Neural cell (in vitro differentiated cells): ENCODE measurements around the gene MYCBP.

Source experiments
- EP300 ChIP-seq: fragments of 450-650 bp; conservative IDR thresholded peaks from 2 replicates; pipeline ENCODE4 v1.6.1; 2014; ENCODE audit warnings: antibody characterized with exemption, mild to moderate bottlenecking, moderate library complexity; ENCODE audit not compliant: poor library complexity, severe bottlenecking
- EZH2 ChIP-seq: fragments of 200-600, 300-800 bp; shearing (Covaris generic), sonication (generic); IDR thresholded peaks from 2 replicates; pipeline ENCODE4 v1.6.1; 2014; ENCODE audit warnings: antibody characterized with exemption, low read length, borderline replicate concordance, mild to moderate bottlenecking; ENCODE audit not compliant: insufficient read depth, poor library complexity, severe bottlenecking
- POLR2AphosphoS5 ChIP-seq: IDR thresholded peaks from 2 replicates; pipeline ENCODE4 v1.6.1; 2012
- RAD21 ChIP-seq: fragments of 450-650 bp; conservative IDR thresholded peaks from 2 replicates; pipeline ENCODE4 v1.6.1; 2014; ENCODE audit warnings: antibody characterized with exemption, mild to moderate bottlenecking, moderate library complexity
- TAF1 ChIP-seq: IDR thresholded peaks from 2 replicates; pipeline ENCODE4 v1.6.1; 2012; ENCODE audit warnings: low read depth
- TF ChIP-seq, protein P1 (sequence below): fragments of 450-650 bp; IDR thresholded peaks from 2 replicates; pipeline ENCODE4 v1.5.1; 2014; ENCODE audit warnings: antibody characterized with exemption, mild to moderate bottlenecking, moderate library complexity; ENCODE audit not compliant: poor library complexity, severe bottlenecking
- TF ChIP-seq, protein P2 (sequence below): IDR thresholded peaks from 2 replicates; pipeline ENCODE4 v1.6.1; 2012; ENCODE audit warnings: borderline replicate concordance

- TF ChIP-seq, protein P1, sequence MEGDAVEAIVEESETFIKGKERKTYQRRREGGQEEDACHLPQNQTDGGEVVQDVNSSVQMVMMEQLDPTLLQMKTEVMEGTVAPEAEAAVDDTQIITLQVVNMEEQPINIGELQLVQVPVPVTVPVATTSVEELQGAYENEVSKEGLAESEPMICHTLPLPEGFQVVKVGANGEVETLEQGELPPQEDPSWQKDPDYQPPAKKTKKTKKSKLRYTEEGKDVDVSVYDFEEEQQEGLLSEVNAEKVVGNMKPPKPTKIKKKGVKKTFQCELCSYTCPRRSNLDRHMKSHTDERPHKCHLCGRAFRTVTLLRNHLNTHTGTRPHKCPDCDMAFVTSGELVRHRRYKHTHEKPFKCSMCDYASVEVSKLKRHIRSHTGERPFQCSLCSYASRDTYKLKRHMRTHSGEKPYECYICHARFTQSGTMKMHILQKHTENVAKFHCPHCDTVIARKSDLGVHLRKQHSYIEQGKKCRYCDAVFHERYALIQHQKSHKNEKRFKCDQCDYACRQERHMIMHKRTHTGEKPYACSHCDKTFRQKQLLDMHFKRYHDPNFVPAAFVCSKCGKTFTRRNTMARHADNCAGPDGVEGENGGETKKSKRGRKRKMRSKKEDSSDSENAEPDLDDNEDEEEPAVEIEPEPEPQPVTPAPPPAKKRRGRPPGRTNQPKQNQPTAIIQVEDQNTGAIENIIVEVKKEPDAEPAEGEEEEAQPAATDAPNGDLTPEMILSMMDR: no peak
- TF ChIP-seq EZH2 (no peak), EP300 (no peak), RAD21 (no peak), POLR2AphosphoS5 (no peak), TAF1 (no peak)
- TF ChIP-seq, protein P2, sequence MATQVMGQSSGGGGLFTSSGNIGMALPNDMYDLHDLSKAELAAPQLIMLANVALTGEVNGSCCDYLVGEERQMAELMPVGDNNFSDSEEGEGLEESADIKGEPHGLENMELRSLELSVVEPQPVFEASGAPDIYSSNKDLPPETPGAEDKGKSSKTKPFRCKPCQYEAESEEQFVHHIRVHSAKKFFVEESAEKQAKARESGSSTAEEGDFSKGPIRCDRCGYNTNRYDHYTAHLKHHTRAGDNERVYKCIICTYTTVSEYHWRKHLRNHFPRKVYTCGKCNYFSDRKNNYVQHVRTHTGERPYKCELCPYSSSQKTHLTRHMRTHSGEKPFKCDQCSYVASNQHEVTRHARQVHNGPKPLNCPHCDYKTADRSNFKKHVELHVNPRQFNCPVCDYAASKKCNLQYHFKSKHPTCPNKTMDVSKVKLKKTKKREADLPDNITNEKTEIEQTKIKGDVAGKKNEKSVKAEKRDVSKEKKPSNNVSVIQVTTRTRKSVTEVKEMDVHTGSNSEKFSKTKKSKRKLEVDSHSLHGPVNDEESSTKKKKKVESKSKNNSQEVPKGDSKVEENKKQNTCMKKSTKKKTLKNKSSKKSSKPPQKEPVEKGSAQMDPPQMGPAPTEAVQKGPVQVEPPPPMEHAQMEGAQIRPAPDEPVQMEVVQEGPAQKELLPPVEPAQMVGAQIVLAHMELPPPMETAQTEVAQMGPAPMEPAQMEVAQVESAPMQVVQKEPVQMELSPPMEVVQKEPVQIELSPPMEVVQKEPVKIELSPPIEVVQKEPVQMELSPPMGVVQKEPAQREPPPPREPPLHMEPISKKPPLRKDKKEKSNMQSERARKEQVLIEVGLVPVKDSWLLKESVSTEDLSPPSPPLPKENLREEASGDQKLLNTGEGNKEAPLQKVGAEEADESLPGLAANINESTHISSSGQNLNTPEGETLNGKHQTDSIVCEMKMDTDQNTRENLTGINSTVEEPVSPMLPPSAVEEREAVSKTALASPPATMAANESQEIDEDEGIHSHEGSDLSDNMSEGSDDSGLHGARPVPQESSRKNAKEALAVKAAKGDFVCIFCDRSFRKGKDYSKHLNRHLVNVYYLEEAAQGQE: no peak
Observed at GRCh38 chr1:38827318-38827717, 45.8 kb downstream of the MYCBP start.
